Ramos (cell line): Measurements from ENCODE around the gene CCDC102B.

Experiments
- in situ Hi-C: fragments of 300-500 bp; cut with MboI; formaldehyde crosslinking; loops from one replicate; pipeline ENCODE4 v1.14.3; 2022; ENCODE audit warnings: low sequenced_read_pairs; ENCODE audit not compliant: unreplicated experiment

The CCDC102B gene

DNA sequence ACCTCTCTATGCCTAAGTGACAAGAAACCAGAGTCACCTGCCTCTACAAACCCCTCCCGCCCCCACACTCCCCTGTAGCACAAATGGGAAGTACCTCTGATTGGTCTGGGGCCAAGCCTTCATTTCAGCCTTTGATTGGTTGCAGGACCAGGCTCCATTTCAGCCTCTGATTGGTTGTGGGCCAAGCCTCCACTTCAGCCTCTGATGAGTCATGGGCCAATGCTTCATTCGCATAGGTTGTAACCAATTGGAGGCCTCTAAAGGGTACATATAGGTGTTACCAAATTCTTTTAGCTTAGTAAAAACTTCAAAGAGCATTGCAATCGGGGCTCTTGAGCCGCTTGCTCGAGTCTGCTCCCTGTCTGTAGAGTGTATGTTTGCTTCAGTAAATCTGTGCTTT lies 25.0 kb downstream of the CCDC102B start:
- in situ Hi-C loops = no loop called here

DNA sequence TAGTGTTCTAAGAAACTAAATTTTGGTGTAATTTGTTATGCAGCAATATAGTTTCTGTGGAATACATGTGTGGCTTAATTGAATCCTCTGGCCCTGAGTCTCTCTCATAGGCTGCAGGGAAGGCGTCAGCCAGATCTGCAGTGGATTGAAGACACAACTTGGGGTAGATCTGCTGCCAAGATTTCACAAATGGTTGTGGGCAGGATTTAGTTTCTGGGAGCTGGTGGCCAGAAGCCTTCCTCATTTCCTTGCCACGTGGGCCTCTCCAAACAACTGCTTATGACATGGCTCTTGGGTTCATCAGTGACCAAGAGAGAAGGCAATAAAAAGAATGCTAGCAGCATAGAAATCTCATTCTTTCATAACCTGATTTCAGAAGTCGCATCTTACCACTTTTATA lies 28.2 kb downstream of the CCDC102B start:
- in situ Hi-C loops = no loop called here

DNA sequence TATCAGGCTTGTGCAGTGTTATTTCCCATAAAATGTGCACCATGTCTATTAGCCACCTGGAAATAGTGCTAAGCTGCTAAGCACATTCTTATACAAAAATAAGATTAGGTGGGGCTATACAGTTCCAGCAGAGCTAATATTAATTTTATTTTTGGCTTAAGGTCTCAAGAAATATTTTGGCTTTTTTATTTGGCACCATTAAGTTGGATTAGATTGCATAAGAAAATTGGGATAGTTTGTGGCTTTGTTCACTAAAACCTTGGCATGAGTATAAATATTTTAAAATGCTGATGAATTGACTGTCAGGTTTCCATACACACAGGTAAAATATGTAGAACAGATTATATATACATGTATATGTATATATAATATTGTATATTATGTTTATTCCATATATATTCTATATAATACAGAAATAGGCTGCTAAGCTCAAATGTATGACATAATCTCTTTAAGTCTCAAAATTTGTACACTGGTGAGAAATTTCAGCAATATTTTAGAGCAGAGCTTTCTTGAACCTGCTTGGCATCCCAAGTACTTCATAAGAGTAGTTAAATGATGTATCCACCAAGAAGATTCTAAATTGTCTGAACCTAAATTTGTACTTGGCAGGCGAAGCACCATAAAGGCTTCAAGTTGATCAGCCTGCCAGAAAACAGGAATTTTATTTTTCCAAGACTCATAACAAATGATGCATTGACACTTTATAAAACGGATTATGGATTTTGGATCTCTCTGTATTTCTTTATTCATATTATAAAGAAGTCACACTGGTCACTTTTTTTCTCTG lies 32.6 kb downstream of the CCDC102B start:
- in situ Hi-C loops = no loop called here

DNA sequence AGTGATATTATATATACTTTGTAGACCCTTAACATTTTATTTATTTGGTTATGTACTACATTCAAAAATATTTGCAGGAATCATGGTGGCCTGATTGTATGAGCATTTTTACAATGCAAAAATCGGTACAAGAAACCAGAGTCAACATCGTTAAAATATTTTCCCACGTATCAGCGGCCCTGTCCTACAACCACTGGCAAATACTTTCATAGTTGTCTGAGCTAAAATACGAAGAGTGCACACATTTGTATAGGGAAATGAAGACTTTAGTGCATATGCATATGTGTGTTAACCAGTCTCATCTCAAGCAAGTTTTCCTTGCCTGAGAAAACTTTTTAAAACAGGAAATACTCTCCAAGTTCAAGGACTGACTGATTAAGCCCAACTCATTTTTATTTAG lies 35.9 kb downstream of the CCDC102B start:
- in situ Hi-C loops = no loop called here

DNA sequence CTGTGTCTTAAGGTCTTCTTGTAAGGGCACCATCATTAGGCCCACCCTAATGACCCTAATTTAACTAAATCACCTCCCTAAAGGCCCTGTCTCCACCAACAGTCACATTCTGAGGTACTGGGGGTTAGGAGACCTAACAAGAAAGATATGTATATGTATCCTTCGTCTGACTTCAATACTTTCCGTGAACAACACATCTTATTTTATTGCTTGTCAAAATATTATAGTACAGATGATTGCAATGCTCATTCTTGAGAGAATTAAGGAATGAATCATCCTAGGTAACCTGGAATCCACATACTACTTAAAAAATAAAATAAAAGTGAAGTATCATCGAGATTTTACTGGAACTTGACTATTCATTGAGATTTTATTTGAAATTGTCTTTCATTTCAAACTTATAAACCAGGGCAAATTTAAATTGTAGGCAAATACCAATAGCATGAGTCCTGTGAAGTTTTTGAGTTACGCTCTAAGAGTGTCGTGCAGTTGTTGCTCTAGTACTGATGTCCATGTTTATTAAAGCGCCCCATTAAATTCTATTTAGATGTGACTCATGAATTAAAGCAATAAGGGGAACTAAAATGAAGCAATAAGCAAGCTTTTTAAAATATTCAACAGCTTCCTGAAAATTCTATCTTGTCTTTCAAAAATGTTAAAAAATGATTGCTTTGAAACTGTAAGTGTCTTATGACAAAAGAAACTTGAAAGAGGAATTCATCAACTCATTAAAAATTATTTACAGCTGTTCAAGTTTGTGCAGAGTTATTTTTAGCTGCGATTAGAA lies 40.0 kb downstream of the CCDC102B start:
- in situ Hi-C loops = no loop called here

DNA sequence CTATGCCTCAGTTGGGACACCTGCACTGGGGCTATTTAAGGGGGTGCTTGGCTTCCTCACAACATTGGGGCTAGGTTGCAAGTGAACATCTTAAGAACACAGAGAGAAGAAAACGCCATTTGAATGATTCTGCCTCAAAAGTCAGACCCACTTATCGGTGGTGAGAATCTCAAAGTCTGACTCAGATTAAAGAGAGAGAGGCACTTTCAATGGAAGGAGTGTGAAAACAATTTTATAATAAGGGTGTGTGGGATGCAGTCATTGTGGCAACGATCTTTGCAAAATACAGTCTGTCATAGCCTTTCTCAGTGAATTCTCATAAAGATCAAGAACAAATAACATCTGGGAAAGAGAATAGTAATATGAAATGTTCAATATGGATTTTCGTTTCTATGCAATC lies 41.8 kb downstream of the CCDC102B start:
- in situ Hi-C loops = no loop called here

DNA sequence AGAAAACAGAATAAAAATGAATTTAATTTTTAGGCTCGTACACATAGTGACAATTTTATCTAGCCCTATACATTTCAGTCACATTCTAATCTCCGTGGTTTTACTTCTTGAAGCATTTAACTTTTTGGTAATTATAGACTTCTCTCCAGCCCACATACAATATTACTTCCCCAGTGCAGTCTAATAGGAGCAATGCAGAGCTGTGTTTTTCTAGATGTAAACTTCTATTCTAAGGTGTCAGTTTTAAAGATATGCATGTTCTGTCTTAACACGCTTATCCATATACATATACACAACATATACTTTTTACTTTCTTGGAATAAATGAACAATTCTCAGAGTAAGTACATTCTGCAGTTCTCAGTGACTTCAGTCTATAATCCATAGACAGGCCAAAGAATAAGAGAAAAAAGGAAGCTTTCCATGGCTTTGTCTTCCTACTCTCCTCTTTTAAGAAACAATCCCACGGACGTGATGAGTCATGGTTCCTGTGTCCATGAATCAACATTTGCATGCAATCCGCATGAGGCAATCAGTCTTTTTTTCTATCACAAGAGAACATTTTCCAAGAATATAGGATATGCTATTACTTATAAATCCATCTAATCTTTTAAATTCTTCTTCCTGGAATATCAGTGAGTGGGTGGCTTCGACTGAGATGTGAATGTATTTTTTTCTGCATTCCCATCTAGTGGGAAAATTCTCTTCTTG lies 42.8 kb downstream of the CCDC102B start:
- in situ Hi-C loops = no loop called here

DNA sequence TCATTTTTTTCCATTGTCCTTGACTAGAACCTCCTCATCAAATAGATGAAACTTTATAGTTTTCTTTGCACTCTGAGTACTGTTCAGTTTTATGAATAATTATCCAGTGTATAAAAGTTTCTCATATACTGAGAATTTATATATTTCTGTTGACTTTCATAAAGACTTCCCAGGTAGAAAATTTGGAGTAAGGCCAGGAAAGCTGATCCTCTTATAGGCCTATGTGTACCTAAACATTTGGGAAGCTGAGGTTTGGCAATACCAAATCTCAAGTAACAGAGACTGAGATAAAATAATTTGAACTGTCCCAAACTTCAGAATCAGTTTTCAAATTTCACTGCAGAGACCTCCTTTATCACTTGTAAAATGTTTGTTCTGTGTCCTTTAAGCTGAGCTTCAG lies 43.4 kb downstream of the CCDC102B start:
- in situ Hi-C loops = no loop called here

DNA sequence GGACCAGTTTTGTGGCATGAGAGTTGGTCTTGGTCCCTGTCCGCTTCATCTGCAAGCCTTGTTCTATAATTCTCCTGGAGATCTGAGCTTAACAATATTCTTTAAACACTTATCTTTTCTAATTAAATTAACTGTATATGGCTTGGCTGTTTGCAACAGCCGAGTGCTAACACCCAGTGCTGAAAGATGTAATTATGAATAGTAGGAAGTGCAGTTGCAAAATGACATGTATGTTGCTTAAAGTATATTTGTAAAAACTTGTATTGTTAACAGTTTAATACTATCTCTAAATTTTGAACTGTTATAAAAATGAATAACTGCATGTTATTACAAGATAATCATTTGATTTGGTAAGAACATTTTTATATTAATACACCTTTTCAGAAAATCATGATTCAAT lies 45.1 kb downstream of the CCDC102B start:
- in situ Hi-C loops = no loop called here

DNA sequence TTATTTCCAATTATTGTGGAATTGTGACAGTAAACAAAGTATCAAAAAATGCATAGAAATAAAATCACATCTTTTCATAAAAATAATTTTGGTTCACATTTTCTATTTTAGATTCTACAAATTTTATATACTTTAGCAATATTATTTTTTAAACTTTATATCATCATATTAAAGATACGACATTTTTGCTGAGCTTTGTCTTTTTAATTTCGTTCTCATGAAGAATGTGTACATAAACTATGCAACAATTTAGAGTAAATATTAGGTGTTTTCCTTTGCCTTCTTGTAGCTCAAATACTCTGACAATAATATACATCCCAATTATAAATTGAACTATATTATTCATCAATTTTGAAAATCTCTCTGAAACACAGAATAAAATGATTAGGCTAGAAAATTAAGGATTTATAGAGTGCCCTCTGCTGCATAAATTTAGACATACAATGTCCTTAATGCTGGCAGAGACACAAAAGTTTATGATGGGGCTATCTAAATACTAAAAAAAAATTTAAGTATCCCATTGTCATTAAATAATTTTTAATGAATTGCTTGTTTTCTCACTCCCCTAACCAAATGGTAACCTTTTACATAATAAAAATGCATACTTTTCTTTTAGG lies 45.7 kb downstream of the CCDC102B start:
- in situ Hi-C loops = no loop called here

DNA sequence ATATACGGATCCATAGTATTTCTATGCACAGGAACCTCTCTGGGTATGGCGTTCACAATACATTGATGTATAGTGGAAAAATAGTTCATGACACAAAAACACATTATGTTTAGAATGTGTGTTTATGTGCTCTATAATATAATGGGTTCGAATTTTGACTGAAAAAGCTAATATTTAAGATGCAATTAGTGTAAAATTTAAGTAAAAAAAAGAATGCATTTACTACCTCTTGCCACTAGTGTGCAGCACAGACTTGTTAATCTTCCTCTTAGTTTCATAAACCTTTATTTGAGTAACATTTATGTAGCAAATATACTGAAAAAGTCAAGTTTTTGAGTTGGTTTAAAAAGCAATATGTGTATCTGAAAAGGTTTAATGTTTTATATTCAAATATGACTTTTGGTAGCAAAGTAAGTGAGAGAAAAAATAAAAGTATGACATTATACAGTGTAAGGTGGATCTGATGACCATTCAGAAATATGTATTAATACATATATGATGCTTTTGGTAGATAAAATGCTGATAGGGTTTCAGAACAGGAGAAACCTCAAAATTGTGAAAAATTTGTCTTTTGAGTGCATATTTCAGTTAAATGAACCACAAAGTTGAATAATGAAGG lies 49.4 kb downstream of the CCDC102B start:
- in situ Hi-C loops = no loop called here

DNA sequence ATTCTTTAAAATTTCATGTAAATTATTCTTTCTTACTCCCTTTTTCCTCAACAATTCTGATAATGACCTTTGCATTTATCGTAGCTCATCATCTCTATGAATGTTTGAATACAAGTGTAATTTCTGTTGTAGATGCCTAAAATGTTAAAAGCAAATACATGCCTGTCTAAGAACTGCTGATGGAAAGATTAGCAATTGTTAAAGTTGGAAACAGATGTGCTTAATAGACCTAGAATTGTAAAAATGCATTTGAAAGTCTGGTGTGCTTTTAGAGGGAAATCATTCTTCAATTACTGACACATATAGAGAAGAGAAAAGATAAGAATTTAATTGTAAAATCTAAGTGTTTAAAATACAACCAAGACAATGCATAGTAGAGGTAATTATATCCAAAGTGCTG lies 50.4 kb downstream of the CCDC102B start:
- in situ Hi-C loops = no loop called here

DNA sequence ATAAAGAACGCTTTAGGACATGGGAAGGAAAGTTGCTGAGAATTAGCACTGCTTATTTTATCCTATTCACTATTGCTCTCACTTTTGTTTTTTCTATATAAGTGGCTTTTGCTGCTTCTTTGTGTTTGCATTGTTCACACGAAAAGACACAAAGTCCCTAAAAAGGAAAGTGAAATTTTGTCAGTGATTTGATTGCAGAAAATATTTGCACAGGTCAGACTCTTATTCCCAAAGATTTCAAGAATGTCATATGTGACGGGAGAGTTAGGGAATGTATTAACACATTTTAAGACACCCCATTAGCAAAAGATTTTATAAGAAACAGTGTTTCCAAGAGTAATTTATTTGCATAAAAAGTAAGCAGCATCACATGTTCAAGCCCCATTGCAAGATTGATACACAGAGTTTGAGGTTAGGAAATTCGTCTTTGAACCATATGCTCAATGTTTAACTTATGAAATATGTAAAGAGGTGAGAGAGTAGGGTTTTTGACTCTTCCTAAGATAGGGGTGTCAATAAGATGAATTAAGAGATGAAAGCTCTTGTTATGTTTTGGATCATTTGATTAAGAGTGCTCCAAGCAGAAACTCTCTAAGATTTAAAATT lies 57.0 kb downstream of the CCDC102B start:
- in situ Hi-C loops = loop anchor here (25.0 kb wide), 1 partner anchor 1232 kb away; no protein-coding TSS in a partner anchor

DNA sequence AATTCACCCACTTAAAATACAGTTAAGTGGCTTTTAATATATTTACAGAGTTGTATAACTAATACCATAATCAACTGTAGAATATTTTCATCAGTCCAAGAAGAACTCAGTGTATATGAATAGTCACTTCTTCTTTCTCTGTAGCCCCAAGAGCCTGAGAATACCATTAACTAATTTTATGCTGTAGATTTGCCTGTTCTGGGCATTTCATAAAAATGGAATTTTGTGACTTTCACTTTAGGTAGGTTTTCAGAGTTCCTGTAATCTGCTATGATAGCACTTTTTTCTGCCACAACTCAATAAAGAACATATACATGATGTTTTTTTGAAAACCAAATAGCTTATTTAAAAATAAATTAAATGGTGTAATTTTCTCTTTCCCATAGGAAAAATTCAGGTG lies 57.6 kb downstream of the CCDC102B start:
- in situ Hi-C loops = loop anchor here (25.0 kb wide), 1 partner anchor 1232 kb away; no protein-coding TSS in a partner anchor

DNA sequence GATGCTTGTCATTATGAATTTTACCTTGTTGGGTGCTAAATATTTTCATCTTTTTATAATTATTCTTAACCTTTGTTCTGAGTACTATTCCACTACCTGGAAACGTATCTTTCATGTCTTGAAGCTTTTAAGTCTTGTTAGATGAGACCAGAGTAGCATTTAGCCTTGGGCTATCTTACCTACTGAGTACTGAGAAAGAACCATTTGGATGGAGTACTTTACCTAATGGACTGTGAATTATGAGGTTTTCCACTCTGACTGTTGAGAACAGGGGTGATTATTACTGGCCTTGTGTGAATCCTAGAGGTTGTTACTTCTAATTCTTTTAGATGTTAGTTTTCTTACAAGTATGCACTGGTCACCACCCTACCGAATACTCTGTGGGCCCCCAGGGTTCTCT lies 63.5 kb downstream of the CCDC102B start:
- in situ Hi-C loops = loop anchor here (25.0 kb wide), 1 partner anchor 1226 kb away; no protein-coding TSS in a partner anchor

DNA sequence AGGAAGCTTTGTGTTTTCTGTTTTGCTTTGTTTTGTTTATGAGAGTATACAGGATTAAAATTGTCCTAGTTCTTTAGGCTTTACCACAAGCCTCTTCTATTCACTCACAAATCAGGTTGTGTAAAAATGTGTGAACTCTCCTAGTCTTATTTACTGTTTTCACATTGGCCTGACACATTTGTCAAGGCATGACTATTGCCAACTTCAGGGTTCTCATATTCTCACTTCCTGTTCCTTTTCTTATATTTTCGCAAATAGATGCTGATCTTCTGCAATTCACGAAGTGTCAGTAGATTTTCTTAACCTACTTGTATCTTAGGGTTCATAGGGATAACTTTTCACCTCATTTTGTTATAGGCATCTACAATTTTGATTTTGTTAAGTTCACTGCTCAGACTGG lies 67.1 kb downstream of the CCDC102B start:
- in situ Hi-C loops = loop anchor here (25.0 kb wide), 1 partner anchor 1222 kb away; no protein-coding TSS in a partner anchor

DNA sequence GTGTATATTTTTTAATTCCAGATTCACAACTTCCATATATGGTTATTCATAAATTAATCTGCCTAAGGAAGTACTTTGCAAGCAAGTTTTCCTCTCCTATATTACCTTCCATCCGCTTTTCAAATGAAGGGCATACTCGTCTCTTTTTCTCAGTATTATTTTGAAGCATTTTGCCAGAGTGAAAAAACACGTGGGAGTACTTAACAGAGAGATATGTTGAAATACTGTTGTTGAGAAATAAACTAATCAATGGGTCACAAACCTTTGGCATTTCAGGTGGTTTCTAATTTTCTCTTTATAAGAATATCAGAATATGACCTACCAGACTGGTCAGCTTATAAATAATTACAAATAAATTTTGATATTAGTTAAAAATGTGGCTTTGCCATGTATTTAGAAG lies 67.6 kb downstream of the CCDC102B start:
- in situ Hi-C loops = loop anchor here (25.0 kb wide), 1 partner anchor 1222 kb away; no protein-coding TSS in a partner anchor

DNA sequence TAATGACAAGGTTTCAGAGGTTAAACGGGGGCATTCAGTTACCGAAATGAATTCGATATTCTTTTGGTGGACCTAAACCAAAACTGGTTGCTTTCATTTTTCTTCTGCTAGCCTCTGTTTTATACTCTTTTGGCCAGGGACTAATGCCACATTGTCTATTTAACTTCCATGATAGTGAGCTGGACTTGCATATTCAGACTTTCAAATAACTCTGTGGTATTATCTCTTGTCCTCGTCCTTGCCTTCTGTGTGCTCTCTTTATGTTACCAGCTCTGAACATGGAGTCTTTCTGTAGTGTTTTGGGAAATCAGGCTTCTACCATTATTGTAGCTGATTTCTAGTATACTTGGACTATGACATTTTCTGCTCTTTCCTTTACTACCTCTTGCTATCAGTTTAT lies 75.1 kb downstream of the CCDC102B start:
- in situ Hi-C loops = loop anchor here (25.0 kb wide), 1 partner anchor 1214 kb away; no protein-coding TSS in a partner anchor

DNA sequence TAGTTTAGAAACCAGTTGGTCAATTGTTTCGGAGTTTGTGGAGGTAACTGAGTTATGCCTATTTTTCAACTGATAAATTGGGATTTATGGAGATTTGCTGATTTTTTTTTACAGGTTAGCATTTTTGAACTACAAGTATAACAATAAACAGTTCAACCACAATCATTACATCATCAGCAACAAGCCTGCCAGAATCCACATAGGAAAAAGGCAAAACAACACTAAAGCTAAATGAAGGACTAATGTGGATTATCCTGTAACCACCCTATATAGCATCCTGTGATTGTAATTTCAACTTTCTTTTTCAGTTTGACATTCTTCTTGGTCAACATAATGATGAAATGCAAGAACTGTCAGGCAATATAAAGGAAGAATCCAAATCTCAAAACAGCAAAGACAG lies 76.5 kb downstream of the CCDC102B start:
- in situ Hi-C loops = loop anchor here (25.0 kb wide), 1 partner anchor 1213 kb away; no protein-coding TSS in a partner anchor
